ENCODE measurements around the gene AJM1.
"Not testable (repeated sequence)": the region's sequence is repeated elsewhere in the genome, so short reads cannot be mapped to it uniquely, and the experiment has no call there.

The AJM1 gene

DNA sequence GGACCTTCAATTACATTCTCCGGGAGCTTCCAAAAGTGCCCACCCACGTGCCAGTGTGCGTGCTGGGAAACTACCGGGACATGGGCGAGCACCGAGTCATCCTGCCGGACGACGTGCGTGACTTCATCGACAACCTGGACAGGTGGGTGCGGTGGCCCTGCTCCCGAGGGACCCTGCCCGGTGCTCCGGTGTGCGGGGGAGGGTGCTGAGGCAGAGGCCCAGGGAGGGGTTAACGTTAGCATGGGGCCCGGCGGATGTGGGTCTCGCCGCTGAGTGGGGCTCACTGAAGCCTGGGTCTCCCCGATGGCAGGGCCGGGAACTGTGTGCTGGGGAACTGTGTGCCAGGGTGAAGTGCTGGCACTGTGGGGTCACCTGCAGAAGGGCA is 10.6 kb upstream of the AJM1 start:
- no peak for DNase-seq

DNA sequence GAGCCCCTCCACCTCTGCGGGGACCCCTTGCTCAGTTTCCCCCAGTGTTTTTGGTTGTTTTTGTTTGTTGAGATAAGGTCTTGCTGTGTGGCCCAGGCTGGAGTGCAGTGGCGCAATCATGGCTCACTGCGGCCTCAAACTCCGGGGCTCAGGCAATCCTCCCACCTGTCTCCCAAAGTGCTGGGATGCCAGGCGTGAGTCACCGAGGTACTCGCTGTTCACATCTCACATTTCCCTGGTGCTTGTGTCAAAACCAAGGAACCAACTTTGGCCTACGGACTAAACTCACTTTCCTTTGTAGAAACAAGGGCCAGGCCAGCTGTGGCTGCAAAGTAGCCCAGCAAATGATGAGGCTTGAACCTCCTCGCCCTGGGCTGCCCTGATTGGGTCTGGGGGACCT is 9.7 kb upstream of the AJM1 start:
- DNase-seq = no peak

DNA sequence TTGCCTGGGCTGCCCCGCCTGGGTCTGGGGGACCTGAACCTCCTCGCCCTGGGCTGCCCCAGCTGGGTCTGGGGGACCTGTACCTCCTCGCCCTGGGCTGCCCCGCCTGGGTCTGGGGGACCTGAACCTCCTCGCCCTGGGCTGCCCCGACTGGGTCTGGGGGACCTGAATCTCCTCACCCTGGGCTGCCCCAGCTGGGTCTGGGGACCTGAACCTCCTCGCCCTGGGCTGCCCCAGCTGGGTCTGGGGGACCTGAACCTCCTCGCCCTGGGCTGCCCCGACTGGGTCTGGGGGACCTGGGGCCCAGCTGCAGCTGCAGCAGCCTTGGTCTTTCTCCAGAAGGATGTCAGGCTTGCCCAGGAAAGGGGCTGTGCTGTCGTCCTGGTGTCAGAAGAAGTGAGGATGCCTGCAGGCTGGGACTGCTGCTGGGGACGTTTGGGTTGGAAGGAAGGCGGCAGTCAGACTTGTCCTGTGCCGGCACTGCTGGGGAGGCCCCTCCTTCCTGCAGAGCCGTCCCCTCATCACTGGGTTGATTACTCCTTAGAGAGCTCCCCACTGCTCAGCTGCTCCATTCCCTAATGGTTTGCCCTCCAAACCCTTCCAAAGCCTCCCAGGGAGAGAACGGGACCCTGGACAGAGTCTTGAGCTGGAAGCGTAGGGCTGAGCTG is 8.8 kb upstream of the AJM1 start:
- DNase-seq = not testable (repeated sequence)

DNA sequence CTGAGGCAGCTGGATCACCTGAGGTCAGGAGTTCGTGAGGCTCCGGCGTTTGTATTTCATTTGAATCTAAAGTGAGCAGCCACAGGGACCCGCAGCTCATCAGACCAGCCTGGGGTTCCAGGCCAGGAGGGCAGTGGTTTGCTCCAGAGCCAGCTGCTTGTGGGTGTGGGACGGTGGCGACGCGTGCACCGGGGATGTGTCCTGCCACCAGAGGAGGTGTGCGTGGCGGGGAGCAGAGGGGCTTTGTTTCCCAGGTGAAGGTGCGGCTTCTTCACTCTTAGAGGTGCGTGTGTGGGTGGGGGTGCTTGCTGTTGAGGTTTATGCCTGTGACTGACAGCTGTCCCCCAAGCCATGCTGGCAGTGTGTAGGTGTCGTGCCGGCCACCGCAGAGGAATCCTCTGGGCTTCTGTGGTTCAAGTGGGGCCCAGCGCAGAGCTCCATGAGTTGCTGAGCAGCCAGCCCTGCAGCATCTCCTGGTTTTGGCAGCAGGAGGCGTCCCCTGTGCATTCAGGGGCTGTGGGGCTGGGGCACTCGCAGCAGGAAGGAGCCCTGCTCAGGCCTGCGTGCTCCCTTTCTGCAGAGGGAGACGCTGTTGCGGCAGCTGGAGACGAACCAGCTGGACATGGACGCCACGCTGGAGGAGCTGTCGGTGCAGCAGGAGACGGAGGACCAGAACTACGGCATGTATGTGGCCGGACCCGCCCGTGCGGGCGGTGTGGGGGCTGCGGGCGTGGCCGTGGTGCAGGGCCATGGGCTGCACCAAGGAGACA is 6.9 kb upstream of the AJM1 start:
- no peak for DNase-seq

DNA sequence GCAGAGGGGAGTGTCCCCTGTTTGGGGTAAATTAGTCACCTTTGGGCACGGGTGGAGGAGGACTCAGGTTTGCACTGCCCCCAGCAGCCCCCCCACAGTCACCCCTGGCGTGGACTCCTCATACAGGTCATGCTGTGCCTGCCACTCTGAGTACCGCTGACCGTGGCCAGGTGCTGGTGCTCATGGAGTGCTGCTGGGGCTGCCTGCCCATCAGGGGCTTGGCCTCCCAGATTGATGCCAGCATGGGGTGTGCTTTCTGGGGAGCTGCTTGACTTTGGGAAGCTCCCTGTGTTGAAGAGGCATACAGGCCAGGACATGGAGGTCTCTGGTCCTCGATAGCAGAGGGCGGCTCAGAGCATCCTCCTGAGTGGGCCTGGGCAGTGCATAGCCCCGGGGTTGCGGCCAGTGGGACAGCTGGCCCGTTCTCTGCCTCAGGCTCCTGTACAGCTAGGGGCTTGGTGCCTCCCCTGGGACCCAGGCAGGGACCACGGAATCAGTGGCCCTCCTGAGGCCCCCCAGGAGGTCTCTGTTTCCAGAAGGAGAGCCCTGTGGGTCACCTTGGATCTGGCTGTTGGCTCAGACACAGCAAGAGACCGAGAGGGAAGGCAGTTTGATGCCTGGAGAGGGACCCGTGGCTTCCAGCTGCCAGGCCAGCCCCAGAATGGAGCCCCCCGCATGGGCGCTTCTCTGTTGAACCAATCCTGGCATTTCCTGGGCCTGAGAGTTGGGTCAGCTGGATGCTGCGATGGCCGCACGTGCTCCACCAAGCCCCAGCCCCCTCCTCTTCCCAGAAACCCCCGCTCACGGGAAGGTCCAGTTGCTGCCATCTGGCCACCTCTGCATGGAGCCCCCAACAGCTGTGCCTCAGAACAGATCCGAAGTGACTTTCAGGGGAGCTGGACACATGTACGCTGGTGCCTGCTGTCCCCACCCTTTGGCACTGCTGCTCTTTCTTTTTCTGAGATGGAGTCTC is 6.1 kb upstream of the AJM1 start:
- DNase-seq = no peak

DNA sequence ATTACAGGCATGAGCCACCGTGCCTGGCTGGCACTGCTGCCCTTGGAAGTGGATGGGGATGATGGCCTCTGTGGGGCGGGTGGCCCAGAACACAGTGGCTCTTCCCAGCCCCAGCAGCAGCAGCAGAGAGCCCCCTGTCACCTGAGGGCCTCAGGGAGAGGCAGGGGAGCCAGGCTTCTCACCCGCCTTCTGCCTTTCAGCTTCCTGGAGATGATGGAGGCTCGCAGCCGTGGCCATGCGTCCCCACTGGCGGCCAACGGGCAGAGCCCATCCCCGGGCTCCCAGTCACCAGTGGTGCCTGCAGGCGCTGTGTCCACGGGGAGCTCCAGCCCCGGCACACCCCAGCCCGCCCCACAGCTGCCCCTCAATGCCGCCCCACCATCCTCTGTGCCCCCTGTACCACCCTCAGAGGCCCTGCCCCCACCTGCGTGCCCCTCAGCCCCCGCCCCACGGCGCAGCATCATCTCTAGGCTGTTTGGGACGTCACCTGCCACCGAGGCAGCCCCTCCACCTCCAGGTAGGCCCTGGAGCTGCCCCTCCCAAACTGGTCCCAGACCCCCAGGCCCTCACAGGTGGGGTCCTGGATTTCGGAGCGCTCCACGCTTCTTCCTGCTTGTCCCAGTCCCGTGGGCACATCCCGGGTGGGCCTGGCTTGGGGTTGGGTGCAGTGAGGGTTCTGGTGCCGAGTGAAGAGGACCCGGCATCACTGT is 5.0 kb upstream of the AJM1 start:
- DNase-seq = no peak

DNA sequence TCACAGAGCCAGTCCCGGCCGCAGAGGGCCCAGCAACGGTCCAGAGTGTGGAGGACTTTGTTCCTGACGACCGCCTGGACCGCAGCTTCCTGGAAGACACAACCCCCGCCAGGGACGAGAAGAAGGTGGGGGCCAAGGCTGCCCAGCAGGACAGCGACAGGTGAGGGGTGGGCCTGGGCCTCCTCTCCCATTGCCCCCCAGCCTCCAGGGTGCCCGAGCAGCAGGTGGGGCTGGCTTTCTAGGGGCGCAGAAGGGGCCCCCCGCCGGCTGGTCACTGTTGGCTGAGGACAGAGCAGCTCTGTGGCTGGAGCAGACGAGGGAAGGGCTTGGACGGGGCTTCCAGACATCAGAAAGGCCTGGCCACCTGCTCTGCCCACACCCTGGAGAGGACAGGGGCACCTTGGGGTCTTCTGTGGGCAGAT is 4.4 kb upstream of the AJM1 start:
- DNase-seq = not testable (repeated sequence)

DNA sequence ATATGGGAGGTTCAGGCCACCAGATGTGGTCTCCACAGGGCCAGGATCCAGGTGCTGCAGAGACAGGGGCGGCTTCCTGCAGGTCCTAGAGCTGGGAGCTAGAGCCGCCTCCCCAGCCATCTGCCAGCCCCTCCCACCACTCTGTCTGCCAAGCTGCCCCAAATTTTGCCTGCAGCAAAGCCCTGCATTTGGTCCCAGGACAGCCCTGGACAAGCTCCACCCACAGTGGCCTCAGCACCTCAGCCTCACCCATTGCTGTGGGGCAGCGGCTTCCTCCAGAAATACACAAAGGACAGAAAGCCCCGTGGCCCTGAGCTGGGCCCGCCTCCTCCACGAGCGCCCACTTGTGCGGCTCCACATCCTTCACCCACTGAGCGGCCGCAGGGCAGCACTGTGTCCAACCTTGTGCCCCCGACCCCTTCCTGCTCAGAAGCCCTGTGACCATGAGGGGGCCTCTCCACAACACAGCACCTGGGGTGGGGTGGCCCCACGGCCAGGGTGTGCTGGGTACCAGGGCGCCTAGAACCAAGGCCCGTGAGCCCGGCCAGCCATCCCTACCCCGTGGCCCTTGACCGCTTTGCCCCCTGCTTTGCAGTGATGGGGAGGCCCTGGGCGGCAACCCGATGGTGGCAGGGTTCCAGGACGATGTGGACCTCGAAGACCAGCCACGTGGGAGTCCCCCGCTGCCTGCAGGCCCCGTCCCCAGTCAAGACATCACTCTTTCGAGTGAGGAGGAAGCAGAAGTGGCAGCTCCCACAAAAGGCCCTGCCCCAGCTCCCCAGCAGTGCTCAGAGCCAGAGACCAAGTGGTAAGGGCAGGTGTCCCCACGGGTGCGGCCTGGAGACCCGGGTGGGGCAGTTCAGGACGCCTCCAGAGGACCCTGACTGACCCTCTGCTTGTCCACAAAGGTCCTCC is 3.7 kb upstream of the AJM1 start:
- DNase-seq = no peak

DNA sequence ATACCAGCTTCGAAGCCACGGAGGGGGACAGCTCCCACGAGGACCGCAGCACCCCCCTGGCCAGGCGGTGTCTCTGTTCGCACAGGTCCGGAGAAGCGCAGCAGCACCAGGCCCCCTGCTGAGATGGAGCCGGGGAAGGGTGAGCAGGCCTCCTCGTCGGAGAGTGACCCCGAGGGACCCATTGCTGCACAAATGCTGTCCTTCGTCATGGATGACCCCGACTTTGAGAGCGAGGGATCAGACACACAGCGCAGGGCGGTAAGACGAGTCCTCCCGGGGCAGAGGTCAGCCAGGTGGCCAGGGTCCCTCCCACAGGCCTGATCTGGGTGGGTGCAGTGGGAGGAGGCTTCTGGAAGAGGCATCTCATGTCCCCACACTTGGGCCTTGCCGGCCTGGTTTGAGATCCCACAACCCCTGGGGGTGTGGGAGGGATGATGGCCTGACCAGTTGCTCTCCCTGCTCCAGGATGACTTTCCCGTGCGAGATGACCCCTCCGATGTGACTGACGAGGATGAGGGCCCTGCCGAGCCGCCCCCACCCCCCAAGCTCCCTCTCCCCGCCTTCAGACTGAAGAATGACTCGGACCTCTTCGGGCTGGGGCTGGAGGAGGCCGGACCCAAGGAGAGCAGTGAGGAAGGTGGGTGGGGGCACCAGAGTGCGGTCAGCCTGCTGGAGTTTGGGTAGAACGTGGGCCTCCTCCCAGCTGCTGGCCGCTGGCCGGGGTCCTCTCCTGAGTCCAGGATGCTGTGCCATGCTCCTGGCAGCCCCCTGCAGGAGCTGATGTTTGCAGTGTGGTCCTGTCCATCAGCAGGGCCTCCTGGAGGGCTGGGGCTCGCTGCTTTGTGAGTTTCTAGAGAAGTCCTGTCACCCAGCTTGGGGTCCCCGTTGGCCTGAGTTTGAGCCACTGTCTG is 2.8 kb upstream of the AJM1 start:
- no peak for DNase-seq

DNA sequence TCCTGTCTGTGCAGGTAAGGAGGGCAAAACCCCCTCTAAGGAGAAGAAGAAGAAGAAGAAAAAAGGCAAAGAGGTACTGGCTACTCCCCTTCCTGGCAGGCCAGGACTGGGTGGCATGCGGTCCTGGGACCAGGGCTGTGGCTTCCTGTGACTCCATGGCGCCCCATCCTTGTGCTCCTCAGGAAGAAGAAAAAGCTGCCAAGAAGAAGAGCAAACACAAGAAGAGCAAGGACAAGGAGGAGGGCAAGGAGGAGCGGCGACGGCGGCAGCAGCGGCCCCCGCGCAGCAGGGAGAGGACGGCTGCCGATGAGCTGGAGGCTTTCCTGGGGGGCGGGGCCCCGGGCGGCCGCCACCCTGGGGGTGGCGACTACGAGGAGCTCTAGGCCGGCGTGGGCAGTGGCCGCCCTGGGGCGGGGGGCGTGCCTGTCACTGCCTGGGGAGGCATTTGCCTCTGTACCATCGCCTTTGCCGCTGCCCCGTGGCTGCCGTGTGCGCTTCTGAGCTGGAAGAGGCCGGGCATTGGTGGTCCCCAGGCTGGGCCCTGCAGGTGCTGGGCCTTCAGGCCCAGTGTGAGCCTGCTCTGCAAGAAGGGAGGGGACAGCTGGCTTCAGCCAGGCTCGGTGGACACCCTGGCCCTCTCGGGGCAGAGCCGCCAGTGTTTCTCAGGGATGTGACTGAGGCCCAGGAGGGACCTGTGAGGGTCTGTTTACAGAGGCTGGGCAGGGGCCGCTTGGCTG is 2.0 kb upstream of the AJM1 start:
- DNase-seq = no peak

DNA sequence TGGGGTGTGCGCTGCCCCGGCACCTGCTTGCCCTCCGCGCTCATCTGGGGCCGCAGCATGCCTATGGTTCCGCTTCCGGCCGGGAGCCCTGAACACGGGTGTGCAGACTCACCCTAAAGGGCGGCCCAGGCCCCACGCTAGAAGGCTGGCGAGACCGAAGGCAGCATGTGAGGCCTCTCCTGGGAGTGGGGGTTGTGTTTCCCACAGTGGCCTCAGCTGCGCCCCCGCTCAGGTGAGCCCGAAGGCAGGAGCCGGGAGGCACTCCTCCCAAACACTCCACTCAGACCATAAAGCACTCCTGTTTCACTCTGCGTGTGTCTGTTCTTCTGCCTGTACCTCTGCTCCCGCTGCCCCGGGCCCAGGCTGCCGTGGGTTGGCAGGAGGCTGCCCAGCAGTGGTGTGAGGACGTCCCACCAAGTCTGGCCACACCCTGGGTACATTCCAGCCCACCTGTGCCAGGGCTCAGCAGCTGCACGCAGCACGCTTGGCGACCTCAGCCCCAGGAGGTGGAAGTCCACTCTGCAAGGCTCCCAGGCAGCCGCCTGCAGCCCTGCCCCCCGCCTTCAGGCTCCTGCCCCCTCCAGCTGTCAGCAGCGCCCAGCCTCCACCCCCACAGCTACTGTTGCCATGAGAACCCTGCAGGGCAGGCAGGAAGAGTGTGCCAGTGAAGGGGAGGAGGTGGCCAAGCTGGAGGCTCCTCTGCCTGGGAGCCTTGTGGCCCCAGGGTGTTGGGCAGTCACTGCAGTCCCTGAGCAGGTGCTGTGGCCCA is 1.2 kb upstream of the AJM1 start:
- peak; percentile 70 for DNase-seq

DNA sequence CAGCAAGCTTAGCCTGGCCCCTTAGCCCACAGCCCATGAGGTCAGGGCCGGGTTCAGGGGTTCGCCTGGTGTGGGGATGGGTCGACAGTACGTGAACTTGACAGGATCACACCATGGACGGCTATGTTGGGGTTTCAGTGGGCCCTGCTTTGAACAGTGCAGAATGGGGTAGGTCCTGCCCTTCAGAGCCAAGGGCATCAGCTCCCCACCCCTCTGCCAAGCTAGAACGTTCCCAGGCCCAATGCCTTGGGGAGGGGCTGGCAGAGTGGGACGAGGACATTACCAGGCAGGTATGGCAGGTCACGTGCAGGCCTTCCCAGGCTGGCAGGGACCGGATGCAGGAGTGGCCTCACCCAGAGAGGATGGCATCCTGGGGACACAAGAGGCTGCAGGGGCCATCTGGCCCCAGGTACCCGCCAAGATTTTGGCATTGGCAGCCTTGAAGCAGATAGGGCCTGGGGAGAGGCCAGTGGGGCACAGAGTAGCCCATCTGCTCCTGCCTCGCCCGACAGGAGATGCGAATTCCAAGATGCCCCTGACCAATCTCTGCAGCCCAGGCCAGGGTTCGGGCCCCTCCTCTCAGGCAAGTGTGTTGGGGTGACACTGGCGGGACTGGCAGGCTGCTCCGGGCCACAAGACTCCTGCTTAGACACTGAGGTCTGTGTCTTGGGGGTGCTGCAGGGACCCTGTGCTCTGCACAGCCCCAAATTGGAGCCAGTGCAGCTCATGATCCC is 465 bp upstream of the AJM1 start:
- not testable (repeated sequence) for DNase-seq

DNA sequence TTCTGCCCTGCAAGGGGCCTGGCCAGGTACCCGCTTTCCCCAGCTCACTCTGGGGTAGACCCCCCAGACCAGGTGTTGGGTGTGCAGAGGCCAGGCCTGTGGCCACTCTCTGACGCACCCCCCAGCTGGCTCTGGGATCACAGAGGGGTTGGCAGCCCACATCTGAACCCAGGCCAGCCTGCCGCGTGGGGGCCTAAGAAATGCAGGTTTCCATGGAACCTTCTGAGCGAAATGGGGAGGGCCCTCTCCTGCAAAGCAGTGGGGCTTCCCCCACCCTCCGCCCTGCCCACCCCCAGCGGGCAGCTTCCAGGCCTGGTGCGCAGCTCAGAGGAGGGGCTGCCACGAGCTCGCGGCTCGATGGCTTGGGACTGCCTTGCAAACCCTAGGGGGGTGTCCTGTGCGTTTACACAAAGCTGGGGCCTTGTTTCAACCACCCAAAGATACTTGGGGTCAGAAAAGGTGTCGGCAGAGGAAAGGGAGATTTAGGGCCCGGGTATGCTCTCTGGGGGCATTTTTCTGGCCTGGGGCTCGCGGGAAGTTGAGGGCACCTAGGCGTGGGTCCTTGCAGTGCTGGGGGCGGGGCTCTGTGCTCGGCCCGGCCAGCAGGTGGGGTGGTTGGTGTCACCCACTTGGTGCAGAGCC is 1.0 kb downstream of the AJM1 start:
- not testable (repeated sequence) for DNase-seq

DNA sequence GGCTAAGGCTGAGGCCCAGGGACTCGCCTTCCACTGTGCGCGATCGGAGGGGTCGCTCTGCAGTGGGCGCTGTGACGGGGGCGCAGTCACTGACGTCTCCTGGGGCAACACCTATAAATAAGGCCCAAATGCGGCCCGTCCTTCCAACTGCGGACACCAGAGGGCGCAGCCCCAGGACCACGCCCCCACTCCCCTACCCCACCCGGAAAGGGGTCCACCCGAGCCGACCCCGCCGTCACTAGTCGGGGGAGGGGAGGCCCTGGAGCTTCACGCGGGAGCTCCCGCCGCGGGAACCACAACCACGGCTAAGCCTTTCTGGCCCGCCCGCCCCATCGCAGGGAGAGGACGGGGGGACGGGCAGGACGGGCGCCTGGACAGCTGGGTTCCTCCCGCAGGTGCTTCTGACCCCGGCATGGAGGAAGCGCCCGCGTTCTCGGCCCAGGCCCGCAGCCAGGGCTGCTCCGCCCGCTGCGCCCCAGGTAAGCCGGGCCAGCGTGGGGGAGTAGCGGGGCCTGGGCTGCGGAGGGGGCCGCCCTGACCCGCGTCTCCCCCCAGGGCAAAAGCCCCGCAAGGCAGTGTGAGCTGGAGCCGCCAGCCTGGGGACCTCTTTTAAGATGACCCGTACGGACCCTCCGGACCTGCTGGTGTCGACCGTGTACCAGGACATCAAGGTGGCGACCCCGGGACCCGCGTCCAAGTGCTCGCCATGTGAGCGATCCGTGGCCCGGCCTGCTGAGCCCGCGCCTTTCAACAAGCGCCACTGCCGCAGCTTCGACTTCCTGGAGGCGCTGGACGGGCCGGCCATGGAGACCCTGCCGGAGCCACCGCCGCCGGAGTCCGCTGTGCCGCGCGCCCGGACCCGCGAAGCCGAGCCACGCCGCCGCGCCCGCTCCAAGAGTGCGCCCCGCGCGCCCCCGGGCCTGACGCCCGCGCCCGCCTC is 1.8 kb downstream of the AJM1 start:
- DNase-seq = not testable (repeated sequence)

DNA sequence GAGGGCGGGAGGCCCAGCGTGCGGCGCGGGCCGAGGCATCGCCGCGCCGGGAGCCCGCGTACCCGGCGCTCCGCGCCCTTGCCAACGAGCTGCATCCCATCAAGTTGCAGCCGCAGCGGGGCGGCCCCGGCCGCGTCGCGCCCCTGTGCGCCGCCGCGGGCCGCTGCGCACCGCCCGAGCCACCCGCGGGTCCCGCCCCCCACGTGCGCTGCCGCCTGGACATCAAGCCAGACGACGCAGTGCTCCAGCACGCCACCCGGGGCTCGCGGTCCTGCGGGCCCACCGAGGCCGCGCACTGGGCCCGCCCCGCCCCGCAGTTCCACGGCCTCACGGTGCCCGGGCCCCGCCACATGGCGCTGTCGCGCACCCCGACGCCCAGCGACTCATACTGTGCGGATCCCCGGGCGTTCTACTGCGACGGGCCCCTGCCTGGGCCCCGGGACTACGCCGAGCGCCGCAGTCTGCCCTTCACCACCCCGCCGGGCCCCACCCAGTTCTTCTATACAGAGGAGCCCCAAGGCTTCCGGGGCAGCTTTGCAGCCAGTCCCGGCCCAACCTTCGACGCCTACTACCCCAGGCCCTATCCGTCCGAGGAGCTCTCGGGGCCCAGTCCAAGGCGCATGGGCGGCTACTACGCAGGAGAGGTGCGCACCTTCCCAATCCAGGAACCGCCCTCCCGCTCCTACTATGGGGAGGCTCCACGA is 2.6 kb downstream of the AJM1 start:
- no peak for DNase-seq

All from fibroblast of skin of back (primary cell).